Measurements from ENCODE around the gene COG2.

COG2 gene

GRCh38 chr1:230612651-230613050, 29.6 kb upstream of the COG2 start:
- no peak for TF ChIP-seq TSHZ1 (tag by site-specific recombination; IDR thresholded peaks at IDR 0.05; ENCODE audit: borderline replicate concordance)
- TF ChIP-seq ZNF596 (tag by site-specific recombination; IDR thresholded peaks at IDR 0.05), result no peak
- TF ChIP-seq ZBTB44 (tag by site-specific recombination; IDR thresholded peaks at IDR 0.05), result no peak
- TF ChIP-seq ZNF223 (tag by site-specific recombination; IDR thresholded peaks at IDR 0.05), result no peak
- TF ChIP-seq ZSCAN16 (tag by site-specific recombination; IDR thresholded peaks at IDR 0.05), result no peak
- peak; percentile 42 for TF ChIP-seq ZIC2 (tag by site-specific recombination; IDR thresholded peaks at IDR 0.05)
- 0 out of 2 replicates have a peak, but pooled peaks have one; percentile 54 for TF ChIP-seq ZNF350 (tag by site-specific recombination; IDR thresholded peaks at IDR 0.05)
- TF ChIP-seq ZNF398 (tag by site-specific recombination; IDR thresholded peaks at IDR 0.05), result no peak
- no peak for TF ChIP-seq ZNF692 (tag by site-specific recombination; IDR thresholded peaks at IDR 0.05)
- Histone ChIP-seq H3K27ac (ENCODE audit: extremely low read depth, low read depth, low read length) (no peak overlapping the region), H3K4me1 (ENCODE audit: control insufficient read depth, insufficient read depth, low read length) (no peaks in the 10 kb centered on the region; the same call in 1 of the 2 replicates), H3K4me3 (ENCODE audit: low read depth, low read length) (no peak overlapping the region), H3K36me3 (ENCODE audit: control insufficient read depth in 2 of 2, insufficient read depth in 1 of 2, low read length in 2 of 2) (no peaks in the 10 kb centered on the region), H3K9me3 (ENCODE audit: control insufficient read depth, insufficient read depth, low read depth, low read length) (no peaks in the 10 kb centered on the region)
- ChIA-PET CTCF (interaction anchor here (0.9 kb wide), 1 partner anchor 47 kb away, joined by 4 read pairs; no protein-coding TSS in a partner anchor), POLR2A (no interaction called here)

- CTCF ChIA-PET, result no interaction called here
- POLR2A ChIA-PET, result no interaction called here
- TF ChIP-seq ZNF394 (tag by site-specific recombination; IDR thresholded peaks at IDR 0.05; ENCODE audit: borderline replicate concordance), result no peak
- TF ChIP-seq ZBTB7A (tag by site-specific recombination; IDR thresholded peaks at IDR 0.05; ENCODE audit: low read depth), result no peak
- no peak for TF ChIP-seq PATZ1 (tag by site-specific recombination; IDR thresholded peaks at IDR 0.05)
- no peak for TF ChIP-seq ZSCAN23 (tag by site-specific recombination; IDR thresholded peaks at IDR 0.05)
- TF ChIP-seq ZNF707 (tag by site-specific recombination; IDR thresholded peaks at IDR 0.05), result no peak
- TF ChIP-seq ZNF335 (tag by site-specific recombination; conservative IDR thresholded peaks at IDR 0.05), result no peak
- no peak for TF ChIP-seq ZNF473 (tag by site-specific recombination; IDR thresholded peaks at IDR 0.05)
- TF ChIP-seq ZNF776 (tag by site-specific recombination; IDR thresholded peaks at IDR 0.05; ENCODE audit: borderline replicate concordance), result no peak
- no peak for TF ChIP-seq ZNF391 (tag by site-specific recombination; IDR thresholded peaks at IDR 0.05; ENCODE audit: borderline replicate concordance, low read depth)
- no peak for TF ChIP-seq GFI1B (tag by site-specific recombination; IDR thresholded peaks at IDR 0.05)
- TF ChIP-seq ZNF311 (tag by site-specific recombination; IDR thresholded peaks at IDR 0.05; ENCODE audit: borderline replicate concordance), result no peak
- no peak for TF ChIP-seq ZNF174 (tag by site-specific recombination; IDR thresholded peaks at IDR 0.05)
- no peak for TF ChIP-seq AEBP2 (tag by site-specific recombination; IDR thresholded peaks at IDR 0.05; ENCODE audit: borderline replicate concordance)
- TF ChIP-seq ZNF544 (tag by site-specific recombination; IDR thresholded peaks at IDR 0.05), result no peak
- TF ChIP-seq KLF8 (tag by site-specific recombination; IDR thresholded peaks at IDR 0.05), result no peak
Measured at GRCh38 chr1:230614121-230614520, 28.2 kb upstream of the COG2 start.

More at GRCh38 chr1:230614121-230614520, 28.2 kb upstream of the COG2 start:
- H3K27ac ChIP-seq (ENCODE audit: extremely low read depth, low read depth, low read length), result no peak overlapping the region
- H3K36me3 ChIP-seq (ENCODE audit: control insufficient read depth in 2 of 2, insufficient read depth in 1 of 2, low read length in 2 of 2), result no peaks in the 10 kb centered on the region
- no peak overlapping the region for H3K4me3 ChIP-seq (ENCODE audit: low read depth, low read length)
- no peaks in the 10 kb centered on the region for H3K9me3 ChIP-seq (ENCODE audit: control insufficient read depth, insufficient read depth, low read depth, low read length)
- no peaks in the 10 kb centered on the region; the same call in 1 of the 2 replicates for H3K4me1 ChIP-seq (ENCODE audit: control insufficient read depth, insufficient read depth, low read length)
